Diencephalon (tissue), 1 donor: ENCODE measurements around the gene FAM13C. TPM values are rescaled to one million over a fixed set of nuclear protein-coding genes. Genes with fewer than 3 reads are reported as not detected.

Experiments
- total RNA-seq: library from RNA; depleted of rRNA; stranded (reverse); fragments of >200 nt; gene quantifications from one replicate; pipeline ENCODE4 v1.2.3, GENCODE V29; 2014

Gene FAM13C
- total RNA-seq, result 44.3 TPM

DNA sequence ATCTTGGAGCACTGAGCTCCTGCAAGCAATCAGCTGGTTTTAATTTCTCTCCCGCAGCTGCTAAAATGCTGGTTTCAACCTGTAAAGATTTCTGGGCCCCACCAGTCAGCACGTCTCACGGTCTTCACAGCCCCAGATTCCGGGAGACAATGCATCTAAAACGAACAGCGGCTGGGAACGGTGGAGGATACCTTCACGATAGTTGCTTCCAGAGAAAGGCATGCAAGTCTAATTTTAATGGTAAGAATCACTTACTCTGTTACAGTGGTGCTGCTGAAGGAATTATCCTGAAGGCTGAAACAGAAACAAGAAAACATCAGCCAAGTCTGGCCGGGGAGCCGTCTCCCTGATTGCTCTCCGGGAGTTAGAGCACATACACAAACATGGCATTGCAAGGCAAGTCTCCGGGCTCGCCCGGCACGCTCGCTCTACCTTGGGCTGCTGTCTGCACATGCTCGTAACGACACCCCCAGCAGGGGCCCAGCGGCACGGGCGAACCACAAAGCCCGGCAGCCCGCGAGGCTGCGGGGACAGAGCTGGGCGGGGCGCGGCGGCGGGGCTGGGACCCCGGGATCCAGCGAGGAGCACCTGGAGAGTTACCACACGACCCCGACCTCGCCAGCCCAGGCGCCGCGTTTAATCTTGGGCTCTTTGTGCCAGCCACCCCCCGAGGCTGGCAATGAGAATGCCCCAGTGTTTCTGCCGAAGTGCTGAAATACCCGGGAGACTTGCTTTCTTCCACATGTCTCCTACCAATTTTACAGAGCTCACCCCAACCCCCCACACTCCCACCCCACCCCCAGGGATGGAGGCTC, at the start of gene FAM13C:
Gene FAM13C (minus strand): TSS at position 406 of the 815 bp plus-strand sequence. CDS start 89 bp downstream, at position 317.

Other genes with a start within 250 kb of the FAM13C start
- gene PHYHIPL, start 185.9 kb downstream of the FAM13C start, total RNA-seq, result 49.6 TPM